Measurements from ENCODE around the gene CUL7.

DNA sequence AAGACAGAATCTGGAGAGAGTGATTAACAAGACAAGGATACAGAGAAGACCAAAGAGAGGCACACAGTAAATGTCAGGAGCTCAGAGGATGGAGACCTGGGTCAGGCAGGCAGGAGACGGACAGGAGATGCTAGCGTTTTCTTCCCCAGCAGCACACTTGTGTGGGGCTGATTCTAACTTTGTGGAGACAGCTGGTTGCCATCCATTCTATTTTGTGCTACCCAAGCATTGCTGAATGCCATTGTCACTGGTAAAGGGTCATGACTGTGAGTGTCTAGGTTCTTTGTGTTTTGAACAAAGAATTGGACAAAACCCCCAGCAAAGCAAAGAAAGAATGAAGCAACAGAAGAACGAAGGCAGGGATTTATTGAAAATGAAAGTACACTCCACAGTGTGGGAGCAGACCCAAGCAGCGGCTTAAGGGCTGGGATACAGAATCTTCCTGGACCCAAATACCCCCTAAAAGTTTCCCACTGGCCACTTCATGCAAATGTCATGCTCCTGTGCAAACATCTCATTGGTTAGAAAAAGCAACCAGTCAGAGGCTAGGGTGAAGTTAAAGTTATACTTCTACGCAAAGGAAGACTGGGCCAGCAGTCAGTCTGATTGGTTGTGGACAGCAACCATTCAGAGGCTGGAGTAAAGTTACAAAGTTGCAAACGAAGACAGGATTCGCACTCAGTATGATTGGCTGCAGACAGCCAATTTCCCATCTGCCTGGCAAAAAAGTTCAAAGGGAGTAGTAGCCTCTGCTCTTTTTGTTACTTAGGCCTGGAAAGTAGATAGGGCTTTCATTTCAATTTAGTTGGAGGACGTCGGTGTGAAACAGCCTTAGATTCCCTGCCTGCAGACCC lies 40.0 kb upstream of the CUL7 start:
- TF ChIP-seq EZH2 (IDR thresholded peaks at IDR 0.05; ENCODE audit: low read length, missing control alignments), result no peak
- TF ChIP-seq, protein P1, sequence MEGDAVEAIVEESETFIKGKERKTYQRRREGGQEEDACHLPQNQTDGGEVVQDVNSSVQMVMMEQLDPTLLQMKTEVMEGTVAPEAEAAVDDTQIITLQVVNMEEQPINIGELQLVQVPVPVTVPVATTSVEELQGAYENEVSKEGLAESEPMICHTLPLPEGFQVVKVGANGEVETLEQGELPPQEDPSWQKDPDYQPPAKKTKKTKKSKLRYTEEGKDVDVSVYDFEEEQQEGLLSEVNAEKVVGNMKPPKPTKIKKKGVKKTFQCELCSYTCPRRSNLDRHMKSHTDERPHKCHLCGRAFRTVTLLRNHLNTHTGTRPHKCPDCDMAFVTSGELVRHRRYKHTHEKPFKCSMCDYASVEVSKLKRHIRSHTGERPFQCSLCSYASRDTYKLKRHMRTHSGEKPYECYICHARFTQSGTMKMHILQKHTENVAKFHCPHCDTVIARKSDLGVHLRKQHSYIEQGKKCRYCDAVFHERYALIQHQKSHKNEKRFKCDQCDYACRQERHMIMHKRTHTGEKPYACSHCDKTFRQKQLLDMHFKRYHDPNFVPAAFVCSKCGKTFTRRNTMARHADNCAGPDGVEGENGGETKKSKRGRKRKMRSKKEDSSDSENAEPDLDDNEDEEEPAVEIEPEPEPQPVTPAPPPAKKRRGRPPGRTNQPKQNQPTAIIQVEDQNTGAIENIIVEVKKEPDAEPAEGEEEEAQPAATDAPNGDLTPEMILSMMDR (conservative IDR thresholded peaks at IDR 0.05 in 1 of 2, IDR thresholded peaks at IDR 0.05 in 1 of 2; ENCODE audit: low read depth in 1 of 2, low read length in 2 of 2), result no peak
